H9 (cell line): ENCODE data around the gene WFDC1. TPM values are rescaled to one million over a fixed set of nuclear protein-coding genes. Genes with fewer than 3 reads are reported as not detected.

Experiments
- DNase-seq: peaks from one replicate; pipeline ENCODE4 v3.0.0-alpha.2; 2017
- H2AFZ ChIP-seq: one replicate; pipeline ENCODE4 v1.6.1; 2013; ENCODE audit warnings: mild to moderate bottlenecking, low read length, control low read depth, moderate library complexity
- H2AK5ac ChIP-seq: 2 replicates; pipeline ENCODE4 v1.6.1; 2013; ENCODE audit warnings: low read length, control low read depth, mixed read lengths; ENCODE audit not compliant: insufficient read length
- H2BK120ac ChIP-seq: one replicate; pipeline ENCODE4 v1.6.1; 2013; ENCODE audit warnings: low read depth, mild to moderate bottlenecking, low read length, control low read depth, inconsistent platforms; ENCODE audit not compliant: poor library complexity, severe bottlenecking
- H2BK12ac ChIP-seq: 2 replicates; pipeline ENCODE4 v1.6.1; 2013; ENCODE audit warnings: low read length, control low read depth, mixed read lengths, low read depth; ENCODE audit not compliant: insufficient read length
- H2BK15ac ChIP-seq: 2 replicates; pipeline ENCODE4 v1.6.1; 2013; ENCODE audit warnings: low read depth, low read length, control low read depth
- H2BK20ac ChIP-seq: one replicate; pipeline ENCODE4 v1.6.1; 2013; ENCODE audit warnings: low read depth, mild to moderate bottlenecking, low read length, control low read depth, inconsistent platforms; ENCODE audit not compliant: poor library complexity, severe bottlenecking
- H2BK5ac ChIP-seq: 2 replicates; pipeline ENCODE4 v1.6.1; 2013; ENCODE audit warnings: low read length, control low read depth, mixed read lengths; ENCODE audit not compliant: insufficient read length
- H3K14ac ChIP-seq: 2 replicates; pipeline ENCODE4 v1.6.1; 2013; ENCODE audit warnings: low read length, control low read depth; ENCODE audit not compliant: insufficient read depth
- H3K18ac ChIP-seq: 2 replicates; pipeline ENCODE4 v1.6.1; 2013; ENCODE audit warnings: low read depth, mild to moderate bottlenecking, mixed read lengths, low read length, control low read depth; ENCODE audit not compliant: insufficient read length
- H3K23ac ChIP-seq: 2 replicates; pipeline ENCODE4 v1.6.1; 2013; ENCODE audit warnings: low read length, control low read depth, mixed read lengths, low read depth; ENCODE audit not compliant: insufficient read length
- H3K23me2 ChIP-seq: 2 replicates; pipeline ENCODE4 v1.6.1; 2013; ENCODE audit warnings: low read depth, mild to moderate bottlenecking, mixed read lengths, low read length, control low read depth; ENCODE audit not compliant: insufficient read length, poor library complexity, severe bottlenecking
- H3K27ac ChIP-seq: 2 replicates; pipeline ENCODE4 v1.5.1; 2013; ENCODE audit warnings: low read length, control low read depth, mixed read lengths, low read depth; ENCODE audit not compliant: insufficient read length
- H3K27me3 ChIP-seq: 2 replicates; pipeline ENCODE4 v1.6.1; 2013; ENCODE audit warnings: low read length, control low read depth, inconsistent platforms; ENCODE audit not compliant: insufficient read depth
- H3K4ac ChIP-seq: 2 replicates; pipeline ENCODE4 v1.6.1; 2013; ENCODE audit warnings: low read depth, mild to moderate bottlenecking, control low read depth, inconsistent platforms, low read length, moderate library complexity
- H3K4me1 ChIP-seq: 2 replicates; pipeline ENCODE4 v1.6.1; 2013; ENCODE audit warnings: low read length, control low read depth, inconsistent platforms; ENCODE audit not compliant: insufficient read depth
- H3K4me2 ChIP-seq: 2 replicates; pipeline ENCODE4 v1.6.1; 2013; ENCODE audit warnings: low read length, control low read depth, mixed read lengths; ENCODE audit not compliant: insufficient read length, insufficient read depth
- H3K56ac ChIP-seq: 2 replicates; pipeline ENCODE4 v1.6.1; 2013; ENCODE audit warnings: low read depth, mild to moderate bottlenecking, mixed read lengths, low read length, control low read depth; ENCODE audit not compliant: insufficient read length
- H3K79me1 ChIP-seq: 2 replicates; pipeline ENCODE4 v1.6.1; 2013; ENCODE audit warnings: low read depth, mild to moderate bottlenecking, moderate library complexity, low read length, control low read depth, inconsistent platforms; ENCODE audit not compliant: insufficient read depth, poor library complexity, severe bottlenecking
- H3K79me2 ChIP-seq: 2 replicates; pipeline ENCODE4 v1.6.1; 2013; ENCODE audit warnings: low read length, control low read depth, inconsistent platforms; ENCODE audit not compliant: insufficient read depth
- H3K9ac ChIP-seq: 2 replicates; pipeline ENCODE4 v1.6.1; 2013; ENCODE audit warnings: low read length, control low read depth, mixed read lengths; ENCODE audit not compliant: insufficient read length; ENCODE audit errors: extremely low read depth
- H3K9me3 ChIP-seq: one replicate; pipeline ENCODE4 v1.6.1; 2013; ENCODE audit warnings: low read depth, low read length, inconsistent platforms; ENCODE audit not compliant: control insufficient read depth
- H3T11ph ChIP-seq: one replicate; pipeline ENCODE4 v1.6.1; 2013; ENCODE audit warnings: mild to moderate bottlenecking, low read length, control low read depth, inconsistent platforms
- H4K20me1 ChIP-seq: one replicate; pipeline ENCODE4 v1.6.1; 2013; ENCODE audit not compliant: control insufficient read depth, insufficient read length, insufficient read depth
- H4K5ac ChIP-seq: 2 replicates; pipeline ENCODE4 v1.6.1; 2013; ENCODE audit warnings: low read depth, mild to moderate bottlenecking, mixed read lengths, low read length, control low read depth; ENCODE audit not compliant: insufficient read length
- H4K8ac ChIP-seq: replicated peaks from 2 replicates; pipeline ENCODE4 v1.6.1; 2013; ENCODE audit warnings: low read length, control low read depth, mixed read lengths, low read depth; ENCODE audit not compliant: insufficient read length
- H4K91ac ChIP-seq: 2 replicates; pipeline ENCODE4 v1.6.1; 2013; ENCODE audit warnings: low read depth, mild to moderate bottlenecking, moderate library complexity, mixed read lengths, low read length, control low read depth; ENCODE audit not compliant: insufficient read length
- H3K27ac Mint-ChIP-seq, 3 experiments: 2 replicates in 2 of 3; 3 replicates in 1 of 3; pipeline ENCODE4 v1.8.0; 2020 to 2021; ENCODE audit warnings: mixed read lengths in 3 of 3, mild to moderate bottlenecking in 1 of 3, moderate library complexity in 1 of 3
- H3K27me3 Mint-ChIP-seq: 2 replicates; pipeline ENCODE4 v1.8.0; 2021; ENCODE audit warnings: low read depth, mild to moderate bottlenecking, moderate library complexity, mixed read lengths
- H3K36me3 Mint-ChIP-seq, 3 experiments: 2 replicates in 2 of 3; 3 replicates in 1 of 3; pipeline ENCODE4 v1.8.0; 2020 to 2021; ENCODE audit warnings: low read depth in 3 of 3, mixed read lengths in 3 of 3; ENCODE audit not compliant: insufficient read depth in 1 of 3
- H3K4me1 Mint-ChIP-seq, 2 experiments: 2 replicates each; pipeline ENCODE4 v1.8.0; 2020; ENCODE audit warnings: mixed read lengths in 2 of 2
- H3K4me3 Mint-ChIP-seq, 2 experiments: 2 replicates in 1 of 2; 3 replicates in 1 of 2; pipeline ENCODE4 v1.8.0; 2020 to 2021; ENCODE audit warnings: mild to moderate bottlenecking in 2 of 2, mixed read lengths in 2 of 2, moderate library complexity in 1 of 2
- H3K9me3 Mint-ChIP-seq, 2 experiments: 2 replicates in 1 of 2; 3 replicates in 1 of 2; pipeline ENCODE4 v1.8.0; 2020; ENCODE audit warnings: mild to moderate bottlenecking in 2 of 2, mixed read lengths in 2 of 2, moderate library complexity in 1 of 2
- WGBS: extraction: QIAGEN DNeasy Blood & Tissue Kit; methylation state at CpG from one replicate; pipeline ENCODE4 v1.1.7; 2013; ENCODE audit warnings: missing lambda C conversion rate, low lambda C conversion rate, mixed read lengths; ENCODE audit not compliant: insufficient read length; ENCODE audit errors: extremely low coverage; 5-methylcytosine and 5-hydroxymethylcytosine counted together
- total RNA-seq: library from RNA; stranded (reverse); gene quantifications from 2 replicates; pipeline ENCODE4 v1.2.1, GENCODE V29; 2021
- TF ChIP-seq, protein P1 (sequence below): fragments of 200-600 bp; sonication (generic); conservative IDR thresholded peaks from 3 replicates; pipeline ENCODE4 v1.8.0; 2021; ENCODE audit warnings: antibody characterized with exemption, mild to moderate bottlenecking

WFDC1 gene
- total RNA-seq, 1 experiment from 2014 or later = 0.24 TPM

DNA sequence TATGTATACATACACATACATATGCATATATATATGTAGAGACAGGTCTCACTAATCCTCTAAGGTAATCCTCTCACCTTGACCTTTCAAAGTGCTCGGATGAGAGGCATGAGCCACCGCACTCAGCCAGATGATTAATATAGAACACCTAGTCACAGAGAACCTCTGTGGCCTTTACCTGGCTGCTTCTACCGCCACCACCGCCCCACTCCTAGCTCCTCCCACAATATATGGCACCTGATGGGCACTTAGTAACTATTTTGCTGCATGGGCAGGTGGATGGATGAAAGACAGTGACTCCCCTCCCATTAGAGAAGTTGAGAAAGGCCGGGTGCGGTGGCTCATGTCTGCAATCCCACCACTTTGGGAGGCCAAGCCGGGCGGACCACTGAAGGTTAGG is 57.0 kb downstream of the WFDC1 start:
- no peak overlapping the region for H4K5ac ChIP-seq
- WGBS = no CpG with 5 or more reads among the region's 8 CpGs

More for the DNA sequence above, 57.0 kb downstream of the WFDC1 start:
- H2BK120ac ChIP-seq = no peak overlapping the region
- Mint-ChIP-seq H3K4me3 (no peak overlapping the region), H3K9me3 (no peaks in the 10 kb centered on the region; a peak in 1 of 5 replicates), H3K4me1 (peaks cover 1 to 12% of the 10 kb centered on the region in 2 experiments; a peak in 2 of 4 replicates), H3K27me3 (peaks cover 1% of the 10 kb centered on the region), H3K36me3 (no peaks in the 10 kb centered on the region; a peak in 1 of 7 replicates), H3K27ac (no peak overlapping the region)
- H4K8ac ChIP-seq = no peak overlapping the region
- no peak overlapping the region for H3K9ac ChIP-seq
- TF ChIP-seq, protein P1, sequence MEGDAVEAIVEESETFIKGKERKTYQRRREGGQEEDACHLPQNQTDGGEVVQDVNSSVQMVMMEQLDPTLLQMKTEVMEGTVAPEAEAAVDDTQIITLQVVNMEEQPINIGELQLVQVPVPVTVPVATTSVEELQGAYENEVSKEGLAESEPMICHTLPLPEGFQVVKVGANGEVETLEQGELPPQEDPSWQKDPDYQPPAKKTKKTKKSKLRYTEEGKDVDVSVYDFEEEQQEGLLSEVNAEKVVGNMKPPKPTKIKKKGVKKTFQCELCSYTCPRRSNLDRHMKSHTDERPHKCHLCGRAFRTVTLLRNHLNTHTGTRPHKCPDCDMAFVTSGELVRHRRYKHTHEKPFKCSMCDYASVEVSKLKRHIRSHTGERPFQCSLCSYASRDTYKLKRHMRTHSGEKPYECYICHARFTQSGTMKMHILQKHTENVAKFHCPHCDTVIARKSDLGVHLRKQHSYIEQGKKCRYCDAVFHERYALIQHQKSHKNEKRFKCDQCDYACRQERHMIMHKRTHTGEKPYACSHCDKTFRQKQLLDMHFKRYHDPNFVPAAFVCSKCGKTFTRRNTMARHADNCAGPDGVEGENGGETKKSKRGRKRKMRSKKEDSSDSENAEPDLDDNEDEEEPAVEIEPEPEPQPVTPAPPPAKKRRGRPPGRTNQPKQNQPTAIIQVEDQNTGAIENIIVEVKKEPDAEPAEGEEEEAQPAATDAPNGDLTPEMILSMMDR = no peak
- H3K4me1 ChIP-seq = no peaks in the 10 kb centered on the region
- H3K23ac ChIP-seq = no peak overlapping the region
- no peaks in the 10 kb centered on the region for H3K9me3 ChIP-seq
- H3K4me2 ChIP-seq = no peak overlapping the region
- no peak overlapping the region for H3K14ac ChIP-seq
- H2BK12ac ChIP-seq = no peak overlapping the region
- H4K20me1 ChIP-seq = no peaks in the 10 kb centered on the region
- H3K27me3 ChIP-seq = no peaks in the 10 kb centered on the region
- no peak overlapping the region for H2AFZ ChIP-seq
- no peaks in the 10 kb centered on the region for H3K23me2 ChIP-seq
- H3K4ac ChIP-seq = no peak overlapping the region
- H3K79me1 ChIP-seq = no peaks in the 10 kb centered on the region
- H2BK5ac ChIP-seq = no peak overlapping the region
- no peak overlapping the region for H4K91ac ChIP-seq
- H3K79me2 ChIP-seq = no peaks in the 10 kb centered on the region
- H2BK15ac ChIP-seq = no peak overlapping the region
- H3K27ac ChIP-seq = no peak overlapping the region
- no peak overlapping the region for H2BK20ac ChIP-seq
- no peak overlapping the region for H3T11ph ChIP-seq
- no peak overlapping the region for H3K18ac ChIP-seq
- H2AK5ac ChIP-seq = no peak overlapping the region
- no peak overlapping the region for H3K56ac ChIP-seq
- DNase-seq = no peak
